Activated naive CD8-positive, alpha-beta T cell (primary cell): ENCODE results near the gene TSPAN31.
A peak's percentile ranks its signal among the peaks of the same experiment; 100 is the strongest.
"Not testable (repeated sequence)": the region's sequence is repeated elsewhere in the genome, so short reads cannot be mapped to it uniquely, and the experiment has no call there.

Source experiments
- H3K27ac Mint-ChIP-seq: one replicate; pipeline ENCODE4 v1.8.0; 2021; ENCODE audit warnings: mixed read lengths
- H3K27me3 Mint-ChIP-seq: one replicate; pipeline ENCODE4 v1.8.0; 2021; ENCODE audit warnings: mixed read lengths
- H3K36me3 Mint-ChIP-seq: one replicate; pipeline ENCODE4 v1.8.0; 2021; ENCODE audit warnings: mixed read lengths
- H3K4me1 Mint-ChIP-seq: one replicate; pipeline ENCODE4 v1.8.0; 2021; ENCODE audit warnings: low read depth, mixed read lengths
- H3K4me3 Mint-ChIP-seq: one replicate; pipeline ENCODE4 v1.8.0; 2021; ENCODE audit warnings: mild to moderate bottlenecking, mixed read lengths
- H3K9me3 Mint-ChIP-seq: one replicate; pipeline ENCODE4 v1.8.0; 2021; ENCODE audit warnings: low read depth, mixed read lengths

Gene TSPAN31

DNA sequence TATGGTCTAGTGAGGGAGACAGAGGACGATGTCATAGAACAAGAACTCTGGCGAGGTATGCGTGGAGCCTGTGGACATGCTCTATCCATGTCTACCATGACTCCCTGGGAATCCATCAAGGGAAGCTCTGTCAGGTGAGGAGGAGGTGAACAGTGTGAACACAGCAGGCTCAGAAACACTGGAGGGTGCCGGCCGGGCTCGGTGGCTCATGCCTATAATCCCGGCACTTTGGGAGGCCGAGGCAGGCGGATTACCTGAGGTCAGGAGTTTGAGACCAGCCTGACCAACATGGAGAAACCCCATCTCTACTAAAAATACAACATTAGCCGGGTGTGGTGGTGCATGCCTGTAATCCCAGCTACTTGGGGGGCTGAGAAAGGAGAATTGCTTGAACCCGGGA is 29.8 kb downstream of the TSPAN31 start:
- not testable (repeated sequence) for H3K27me3 Mint-ChIP-seq, H3K36me3 Mint-ChIP-seq, H3K4me3 Mint-ChIP-seq, H3K9me3 Mint-ChIP-seq, H3K27ac Mint-ChIP-seq
- H3K4me1 Mint-ChIP-seq = peaks cover 21% of the 10 kb centered on the region

DNA sequence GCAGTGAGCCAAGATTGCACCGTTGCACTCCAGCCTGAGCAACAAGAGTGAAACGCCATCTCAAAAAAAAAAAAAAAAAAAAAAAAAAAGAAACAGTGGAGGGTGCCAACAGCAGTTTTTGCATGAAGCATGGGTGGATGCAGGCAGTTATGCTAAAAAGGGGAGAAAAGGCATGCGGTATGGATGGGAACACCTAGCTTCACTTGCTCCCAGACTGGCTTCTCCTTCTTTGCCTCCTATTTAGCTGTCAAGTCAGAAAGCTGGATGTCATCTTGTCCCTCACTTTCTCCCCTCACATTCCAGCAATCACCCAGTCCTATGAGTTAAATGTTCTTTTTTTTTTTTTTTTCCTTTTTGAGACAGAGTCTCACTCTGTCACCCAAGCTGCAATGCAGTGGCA is 30.2 kb downstream of the TSPAN31 start:
- Mint-ChIP-seq H3K36me3 (peaks cover 6% of the 10 kb centered on the region), H3K4me1 (peaks cover 20% of the 10 kb centered on the region), H3K27ac (no peak overlapping the region), H3K9me3 (no peaks in the 10 kb centered on the region), H3K4me3 (no peak overlapping the region), H3K27me3 (no peaks in the 10 kb centered on the region)

DNA sequence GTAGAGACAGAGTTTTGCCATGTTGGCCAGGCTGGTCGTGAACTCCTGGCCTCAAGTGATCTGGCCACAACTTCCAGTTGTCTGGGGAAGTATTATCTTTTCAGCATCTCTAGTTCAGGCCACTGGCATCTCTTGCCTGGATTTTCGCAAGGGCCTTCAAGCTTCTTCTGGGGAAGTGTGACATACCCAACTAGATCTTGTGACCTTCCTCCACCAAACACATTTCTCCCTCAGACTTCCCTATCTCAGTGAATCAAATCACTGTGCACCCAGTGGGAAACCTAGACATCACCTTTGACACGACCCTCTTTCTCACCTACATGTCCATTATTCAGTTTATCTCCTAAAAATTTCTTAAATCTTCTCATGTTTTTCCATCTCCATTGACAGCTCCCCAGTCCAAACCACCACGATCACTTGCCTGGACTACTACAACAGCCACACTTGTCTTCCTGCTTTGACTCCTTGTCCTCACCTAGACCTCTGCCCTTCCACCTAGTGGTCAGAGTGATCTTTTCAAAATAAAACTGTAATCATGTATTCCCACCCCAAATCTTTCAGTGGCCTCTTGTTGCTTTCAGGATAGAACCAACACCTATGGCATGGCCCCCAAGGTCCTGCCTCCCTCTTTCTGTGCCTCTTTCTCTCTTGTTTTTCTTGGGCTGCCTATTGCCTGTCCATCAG is 30.9 kb downstream of the TSPAN31 start:
- Mint-ChIP-seq H3K4me1 (peaks cover 21% of the 10 kb centered on the region), H3K9me3 (no peaks in the 10 kb centered on the region), H3K27me3 (no peaks in the 10 kb centered on the region), H3K36me3 (peaks cover 2% of the 10 kb centered on the region), H3K27ac (no peak overlapping the region), H3K4me3 (no peak overlapping the region)

DNA sequence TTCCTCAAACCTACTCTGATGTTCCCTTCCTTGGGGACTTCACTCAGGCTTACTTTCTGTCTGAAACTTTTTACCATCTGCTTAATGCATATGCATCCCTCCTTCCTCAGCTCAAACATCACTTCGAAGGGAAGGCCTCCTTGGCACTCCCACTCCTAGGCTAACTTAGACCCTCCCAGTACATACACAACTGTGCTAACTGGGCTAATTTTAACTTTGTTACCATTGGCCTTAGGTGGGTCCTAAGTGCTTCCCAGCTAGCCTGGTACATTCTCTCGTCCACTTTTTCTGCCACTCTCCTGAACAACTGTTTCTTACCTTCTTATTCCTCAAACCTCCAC is 31.4 kb downstream of the TSPAN31 start:
- Mint-ChIP-seq H3K4me1 (peaks cover 23% of the 10 kb centered on the region), H3K9me3 (no peaks in the 10 kb centered on the region), H3K36me3 (peaks cover 2% of the 10 kb centered on the region), H3K27me3 (no peaks in the 10 kb centered on the region), H3K4me3 (no peak overlapping the region), H3K27ac (no peak overlapping the region)

DNA sequence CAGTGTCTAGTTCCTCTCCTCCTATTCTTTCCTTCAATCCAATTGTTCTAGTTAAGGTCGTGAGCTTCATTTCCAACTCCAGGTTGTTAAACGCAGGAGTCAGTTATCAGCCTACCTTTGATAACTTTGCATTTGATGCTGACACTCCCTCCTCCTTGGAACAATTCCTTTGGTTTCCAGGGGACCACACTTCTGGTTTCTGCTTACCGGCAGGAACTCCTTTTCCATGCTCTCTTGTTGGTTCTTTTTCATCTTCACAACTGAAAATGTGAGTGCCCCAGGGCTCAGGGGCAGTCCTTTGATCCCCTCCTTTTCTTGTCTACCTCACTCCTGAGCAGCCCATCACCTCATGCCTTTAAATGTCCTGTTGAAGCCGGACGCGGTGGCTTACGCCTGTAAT is 32.5 kb downstream of the TSPAN31 start:
- Mint-ChIP-seq H3K9me3 (no peaks in the 10 kb centered on the region), H3K4me3 (no peak overlapping the region), H3K4me1 (peaks cover 29% of the 10 kb centered on the region), H3K27ac (no peak overlapping the region), H3K27me3 (no peaks in the 10 kb centered on the region), H3K36me3 (peaks cover 2% of the 10 kb centered on the region)

DNA sequence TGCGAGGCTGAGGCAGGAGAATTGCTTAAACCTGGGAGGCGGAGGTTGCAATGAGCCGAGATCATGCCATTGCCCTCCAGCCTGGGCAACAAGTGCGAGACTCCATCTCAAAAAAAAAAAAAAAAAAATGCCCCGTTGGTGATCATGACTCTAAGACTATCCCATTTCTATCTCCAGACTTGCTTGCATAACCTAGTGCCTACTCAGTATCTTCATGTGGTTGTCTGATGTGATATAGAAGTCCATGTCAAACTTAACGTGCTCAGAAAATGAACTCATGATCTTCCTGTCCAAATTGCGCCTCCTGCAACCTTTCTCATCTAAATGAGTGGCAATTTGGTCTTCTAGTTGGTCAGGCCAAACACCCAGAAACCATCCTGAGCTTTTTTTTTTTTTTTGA is 33.1 kb downstream of the TSPAN31 start:
- H3K27ac Mint-ChIP-seq = no peak overlapping the region
- no peaks in the 10 kb centered on the region for H3K27me3 Mint-ChIP-seq
- no peaks in the 10 kb centered on the region for H3K9me3 Mint-ChIP-seq
- no peak overlapping the region for H3K4me3 Mint-ChIP-seq
- H3K4me1 Mint-ChIP-seq = peaks cover 33% of the 10 kb centered on the region
- H3K36me3 Mint-ChIP-seq = peaks cover 2% of the 10 kb centered on the region

DNA sequence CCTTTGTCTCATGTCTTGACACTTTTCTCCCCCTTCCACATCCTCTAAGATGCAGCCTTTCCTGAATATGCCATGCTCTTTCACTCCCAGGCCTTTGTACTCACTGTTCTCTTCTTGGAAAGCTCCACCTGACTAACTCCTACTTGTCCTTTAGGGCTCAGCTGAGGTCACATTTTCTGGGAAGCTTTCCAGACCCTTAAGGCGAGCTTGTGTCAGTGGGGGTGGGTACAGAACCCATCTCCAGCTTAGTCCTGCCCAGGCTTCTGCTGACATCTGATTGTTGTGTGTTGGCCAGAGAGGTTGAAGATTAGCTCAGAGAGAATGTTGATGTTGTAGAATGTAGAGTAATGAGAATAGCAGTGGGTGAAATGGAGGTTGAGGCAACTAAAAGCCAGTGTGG is 34.9 kb downstream of the TSPAN31 start:
- H3K36me3 Mint-ChIP-seq = peaks cover 4% of the 10 kb centered on the region

DNA sequence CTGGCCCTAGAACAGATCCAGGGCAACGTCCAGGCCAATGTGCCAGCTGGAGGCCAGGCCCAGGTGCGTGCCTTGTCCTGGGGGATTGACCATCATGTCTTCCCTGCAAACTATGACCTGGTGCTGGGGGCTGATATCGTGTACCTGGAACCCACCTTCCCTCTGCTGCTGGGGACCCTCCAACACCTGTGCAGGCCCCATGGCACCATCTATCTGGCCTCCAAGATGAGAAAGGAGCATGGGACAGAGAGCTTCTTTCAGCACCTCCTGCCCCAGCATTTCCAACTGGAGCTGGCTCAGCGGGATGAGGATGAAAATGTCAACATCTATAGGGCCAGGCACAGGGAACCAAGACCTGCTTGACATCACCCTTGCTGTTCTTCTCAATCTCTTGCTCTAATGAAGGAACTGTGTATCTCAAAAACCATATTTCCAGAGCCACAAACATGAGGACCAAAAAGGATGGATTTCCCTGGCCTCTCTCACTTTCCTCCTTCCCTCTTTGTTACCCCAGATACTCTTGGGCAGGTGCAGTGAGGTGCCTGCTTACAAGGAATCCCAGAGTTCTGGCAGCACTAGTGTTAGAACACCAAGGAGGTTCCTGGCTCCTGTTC is 35.6 kb downstream of the TSPAN31 start:
- Mint-ChIP-seq H3K27ac (peak overlapping the region; percentile 64), H3K4me3 (no peak overlapping the region), H3K9me3 (no peaks in the 10 kb centered on the region), H3K36me3 (peaks cover 4% of the 10 kb centered on the region), H3K27me3 (no peaks in the 10 kb centered on the region), H3K4me1 (peaks cover 37% of the 10 kb centered on the region)

More for the DNA sequence above, 34.9 kb downstream of the TSPAN31 start:
- H3K27me3 Mint-ChIP-seq = no peaks in the 10 kb centered on the region
- H3K27ac Mint-ChIP-seq = no peak overlapping the region
- H3K4me1 Mint-ChIP-seq = peaks cover 37% of the 10 kb centered on the region
- no peaks in the 10 kb centered on the region for H3K9me3 Mint-ChIP-seq
- no peak overlapping the region for H3K4me3 Mint-ChIP-seq

DNA sequence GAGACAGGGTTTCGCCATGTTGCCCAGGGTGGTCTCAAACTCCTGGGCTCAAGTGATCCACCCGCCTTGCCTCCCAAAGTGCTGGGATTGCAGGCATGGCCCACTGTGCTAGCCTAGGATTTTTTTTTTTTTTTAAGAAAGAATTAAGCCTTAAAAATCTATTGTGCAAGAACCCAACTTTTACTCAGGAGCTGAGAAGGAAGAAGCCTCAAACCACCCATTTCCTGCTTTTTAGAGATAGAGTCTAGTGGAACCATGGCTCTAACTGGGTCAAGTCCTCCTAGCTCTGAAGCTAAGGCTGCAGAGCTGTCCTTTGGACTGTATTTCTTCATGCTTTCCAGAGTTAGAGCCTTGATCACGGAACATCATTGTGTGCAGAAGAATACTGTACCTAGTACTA is 36.4 kb downstream of the TSPAN31 start:
- H3K36me3 Mint-ChIP-seq = peaks cover 4% of the 10 kb centered on the region
- H3K9me3 Mint-ChIP-seq = no peaks in the 10 kb centered on the region
- H3K27me3 Mint-ChIP-seq = no peaks in the 10 kb centered on the region
- H3K4me3 Mint-ChIP-seq = no peak overlapping the region
- peaks cover 38% of the 10 kb centered on the region for H3K4me1 Mint-ChIP-seq
- H3K27ac Mint-ChIP-seq = peak overlapping the region; percentile 99

DNA sequence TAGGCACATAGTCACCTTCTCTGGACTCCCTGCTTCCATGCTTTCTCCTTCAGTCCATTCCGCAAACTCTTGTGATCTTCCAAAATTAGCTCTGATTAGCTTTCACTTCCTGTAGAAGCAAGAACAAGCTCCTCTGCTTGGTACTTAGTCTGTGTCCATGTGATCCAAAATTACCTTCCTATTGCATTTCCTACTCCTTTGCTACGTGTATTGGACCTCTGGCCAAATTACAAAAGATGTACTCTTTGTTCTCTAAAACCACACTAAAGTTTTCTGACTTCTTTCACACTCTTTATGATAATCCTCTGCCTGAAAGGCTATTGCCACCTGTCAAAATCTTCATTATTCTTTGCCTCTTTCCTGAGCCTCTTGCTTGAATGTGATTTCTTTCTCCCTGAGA is 37.0 kb downstream of the TSPAN31 start:
- H3K27ac Mint-ChIP-seq = peak overlapping the region; percentile 99
- no peaks in the 10 kb centered on the region for H3K27me3 Mint-ChIP-seq
- H3K4me1 Mint-ChIP-seq = peaks cover 38% of the 10 kb centered on the region
- peak overlapping the region; percentile 99 for H3K4me3 Mint-ChIP-seq
- no peaks in the 10 kb centered on the region for H3K9me3 Mint-ChIP-seq
- peaks cover 4% of the 10 kb centered on the region for H3K36me3 Mint-ChIP-seq

DNA sequence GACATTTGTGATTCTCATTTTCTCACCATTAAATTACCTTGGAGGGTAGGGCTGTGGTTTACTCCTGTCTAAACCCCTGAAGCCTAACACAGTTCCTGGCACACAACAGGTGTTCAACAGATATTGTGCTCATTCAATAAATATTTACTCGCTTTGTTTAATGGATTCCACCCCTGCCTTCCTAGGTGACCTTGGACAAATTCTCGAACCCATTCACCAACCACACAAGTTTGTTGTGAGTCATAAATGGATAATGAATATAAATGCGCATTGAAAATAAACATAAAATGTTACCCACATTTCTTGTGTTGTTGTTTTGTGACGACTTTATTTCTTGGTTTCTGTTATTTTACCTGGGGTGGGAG is 37.4 kb downstream of the TSPAN31 start:
- peaks cover 4% of the 10 kb centered on the region for H3K36me3 Mint-ChIP-seq
- H3K27me3 Mint-ChIP-seq = no peaks in the 10 kb centered on the region
- H3K27ac Mint-ChIP-seq = peak overlapping the region; percentile 99
- peak overlapping the region; percentile 99 for H3K4me3 Mint-ChIP-seq
- H3K4me1 Mint-ChIP-seq = peaks cover 38% of the 10 kb centered on the region
- H3K9me3 Mint-ChIP-seq = no peaks in the 10 kb centered on the region

DNA sequence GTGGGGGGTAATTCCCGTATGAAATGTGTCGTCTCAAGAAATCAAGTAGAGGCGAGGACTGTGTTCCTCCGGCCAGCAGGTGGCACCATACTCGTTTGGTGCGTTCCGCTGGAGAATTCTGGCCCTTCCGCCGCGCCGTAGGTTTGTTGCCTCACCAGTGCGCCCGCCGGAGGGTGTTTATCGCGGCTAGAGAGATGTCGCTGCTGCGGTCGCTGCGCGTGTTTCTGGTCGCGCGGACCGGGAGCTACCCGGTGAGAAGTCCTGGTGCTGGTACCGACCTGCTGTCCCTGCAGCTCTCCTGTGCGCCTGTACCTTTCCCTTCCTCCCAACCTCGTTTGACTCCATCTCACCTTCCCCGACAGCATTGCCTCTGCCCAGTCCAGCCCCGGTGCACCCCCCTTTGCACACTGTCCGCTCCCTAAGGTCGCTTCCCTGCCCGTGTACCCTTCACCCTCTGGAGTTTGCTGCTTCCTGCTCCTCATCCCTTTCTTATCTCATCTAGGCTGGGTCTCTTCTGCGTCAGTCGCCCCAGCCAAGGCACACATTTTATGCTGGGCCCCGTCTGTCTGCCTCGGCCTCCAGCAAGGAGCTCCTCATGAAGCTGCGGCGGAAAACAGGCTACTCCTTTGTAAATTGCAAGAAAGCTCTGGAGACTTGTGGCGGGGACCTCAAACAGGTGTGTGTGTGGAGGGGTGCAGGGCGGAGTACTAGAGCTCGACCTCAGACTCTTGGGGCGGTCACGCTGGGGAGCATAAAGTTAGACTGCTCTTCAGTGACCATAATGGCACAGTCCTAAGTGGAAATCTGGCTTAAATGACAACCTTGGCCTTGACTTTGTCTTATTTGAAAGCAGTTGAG is 38.0 kb downstream of the TSPAN31 start, which contains the start of gene TSFM:
Gene TSFM (plus strand): TSS at position 180 of the 858 bp plus-strand sequence. CDS start 15 bp downstream, at position 195.
- Mint-ChIP-seq H3K27me3 (no peaks in the 10 kb centered on the region), H3K4me1 (peaks cover 38% of the 10 kb centered on the region), H3K36me3 (peaks cover 4% of the 10 kb centered on the region), H3K9me3 (no peaks in the 10 kb centered on the region), H3K4me3 (peak within 1 kb of the TSS; percentile 99), H3K27ac (peak within 1 kb of the TSS; percentile 99)

DNA sequence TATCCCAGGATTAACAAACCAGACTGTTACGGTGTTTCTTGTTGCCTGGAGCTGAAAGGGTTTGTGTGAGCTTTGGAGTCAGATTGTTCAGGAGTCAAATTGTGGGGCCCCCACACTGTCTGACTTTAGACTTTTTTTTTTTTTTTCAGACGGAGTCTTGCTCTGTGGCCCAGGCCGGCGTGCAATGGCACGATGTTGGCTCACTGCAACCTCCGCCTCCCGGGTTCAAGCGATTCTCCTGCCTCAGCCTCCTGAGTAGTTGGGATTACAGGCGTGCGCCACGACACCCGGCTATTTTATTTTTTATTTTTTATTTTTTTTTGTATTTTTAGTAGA is 38.6 kb downstream of the TSPAN31 start:
- Mint-ChIP-seq H3K4me3 (peak overlapping the region; percentile 99), H3K9me3 (no peaks in the 10 kb centered on the region), H3K27me3 (no peaks in the 10 kb centered on the region), H3K36me3 (peaks cover 2% of the 10 kb centered on the region), H3K4me1 (peaks cover 38% of the 10 kb centered on the region), H3K27ac (peak overlapping the region; percentile 99)

DNA sequence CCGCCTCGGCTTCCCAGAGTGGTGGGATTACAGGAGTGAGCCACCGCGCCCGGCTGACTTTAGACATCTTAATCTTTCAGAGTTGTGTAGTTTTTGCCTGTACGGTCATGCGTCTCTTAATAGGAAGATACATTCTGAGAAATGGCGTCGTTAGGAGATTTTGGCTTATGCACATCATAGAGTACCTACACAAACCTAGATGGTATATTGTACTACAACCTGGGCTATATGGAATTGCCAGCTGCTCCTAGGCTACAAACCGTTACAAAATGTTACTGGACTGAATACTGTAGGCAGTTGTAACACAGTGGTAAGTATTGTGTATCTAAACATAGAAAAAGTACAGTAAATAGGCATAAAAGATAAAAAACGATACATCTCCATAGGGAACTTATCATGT is 39.0 kb downstream of the TSPAN31 start:
- H3K4me1 Mint-ChIP-seq = peaks cover 40% of the 10 kb centered on the region
- peaks cover 2% of the 10 kb centered on the region for H3K36me3 Mint-ChIP-seq
- peak overlapping the region; percentile 80 for H3K4me3 Mint-ChIP-seq
- peak overlapping the region; percentile 72 for H3K27ac Mint-ChIP-seq
- H3K9me3 Mint-ChIP-seq = no peaks in the 10 kb centered on the region
- no peaks in the 10 kb centered on the region for H3K27me3 Mint-ChIP-seq

DNA sequence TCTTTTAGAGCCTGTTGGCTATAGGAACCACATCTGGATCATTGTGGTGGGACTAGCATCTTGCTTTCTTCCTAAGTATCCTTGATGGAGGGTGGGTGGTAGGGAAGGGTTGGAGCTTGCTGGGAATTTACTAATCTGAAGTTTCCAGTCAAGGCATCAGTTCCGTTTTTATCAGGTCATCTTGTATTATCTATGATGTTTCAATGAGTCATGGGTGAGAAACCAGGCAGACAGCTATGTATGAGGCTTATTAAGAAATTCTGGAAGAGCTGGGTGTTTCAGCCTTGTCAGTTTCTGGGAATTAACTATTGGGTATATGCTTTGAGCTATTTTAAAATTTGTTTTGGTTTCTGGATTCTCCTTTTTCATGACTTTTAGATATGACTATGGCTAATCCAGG is 49.1 kb downstream of the TSPAN31 start:
- no peaks in the 10 kb centered on the region for H3K9me3 Mint-ChIP-seq
- H3K4me3 Mint-ChIP-seq = no peak overlapping the region
- no peaks in the 10 kb centered on the region for H3K27me3 Mint-ChIP-seq
- H3K4me1 Mint-ChIP-seq = peaks cover 12% of the 10 kb centered on the region
- H3K27ac Mint-ChIP-seq = peak overlapping the region; percentile 64
- peaks cover 5% of the 10 kb centered on the region for H3K36me3 Mint-ChIP-seq
